Esophagus muscularis mucosa (tissue), 3 donors: Measurements from ENCODE around the gene MRTFA.

Experiments
- POLR2A ChIP-seq: fragments of 450-650 bp; IDR thresholded peaks from one replicate; pipeline ENCODE4 v1.6.1; 2017; ENCODE audit warnings: antibody characterized with exemption, moderate library complexity, mild to moderate bottlenecking, low read depth
- TF ChIP-seq, protein P1 (sequence below), 3 experiments: fragments of 200-600 bp in 2 of 3; fragments of 450-650 bp in 1 of 3; sonication (generic) in 2 of 3; IDR thresholded peaks; one replicate each; pipeline ENCODE4 v1.5.1; 2017 to 2019; ENCODE audit warnings: antibody characterized with exemption in 3 of 3, mild to moderate bottlenecking in 2 of 3, moderate library complexity in 1 of 3

DNA sequence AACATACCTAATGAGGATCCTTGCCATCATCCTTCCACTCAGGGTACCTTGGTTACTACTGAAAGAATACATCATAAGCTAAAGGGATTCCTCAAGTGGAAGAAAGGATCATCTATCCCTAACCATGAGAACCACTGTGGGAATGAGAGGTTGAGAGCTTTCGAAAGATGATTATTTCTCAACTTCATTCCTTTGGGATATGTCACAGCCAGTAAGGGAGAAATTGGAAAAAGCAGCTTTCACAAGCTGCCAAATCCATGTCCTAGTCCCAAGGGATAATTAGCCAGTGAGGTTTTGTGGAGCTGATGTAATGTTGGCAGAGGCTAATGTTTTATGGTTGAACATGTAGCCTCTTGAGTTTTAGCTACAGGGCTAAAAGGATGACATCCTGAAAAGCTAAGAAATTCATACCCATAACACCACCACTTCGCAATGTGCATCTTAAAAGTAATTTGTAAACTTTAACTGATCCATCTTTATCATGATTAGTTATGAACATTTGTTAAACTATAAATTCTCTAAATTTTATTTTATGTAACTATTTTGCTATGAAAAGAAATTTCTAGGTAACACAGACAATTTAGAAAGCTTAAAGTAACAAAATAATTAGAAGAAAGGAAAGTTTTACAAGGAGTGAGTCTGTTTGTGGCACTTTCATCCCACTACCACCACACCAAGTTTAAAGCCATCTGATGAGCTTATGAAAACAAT is 123.9 kb downstream of the MRTFA start:
- TF ChIP-seq, protein P1, sequence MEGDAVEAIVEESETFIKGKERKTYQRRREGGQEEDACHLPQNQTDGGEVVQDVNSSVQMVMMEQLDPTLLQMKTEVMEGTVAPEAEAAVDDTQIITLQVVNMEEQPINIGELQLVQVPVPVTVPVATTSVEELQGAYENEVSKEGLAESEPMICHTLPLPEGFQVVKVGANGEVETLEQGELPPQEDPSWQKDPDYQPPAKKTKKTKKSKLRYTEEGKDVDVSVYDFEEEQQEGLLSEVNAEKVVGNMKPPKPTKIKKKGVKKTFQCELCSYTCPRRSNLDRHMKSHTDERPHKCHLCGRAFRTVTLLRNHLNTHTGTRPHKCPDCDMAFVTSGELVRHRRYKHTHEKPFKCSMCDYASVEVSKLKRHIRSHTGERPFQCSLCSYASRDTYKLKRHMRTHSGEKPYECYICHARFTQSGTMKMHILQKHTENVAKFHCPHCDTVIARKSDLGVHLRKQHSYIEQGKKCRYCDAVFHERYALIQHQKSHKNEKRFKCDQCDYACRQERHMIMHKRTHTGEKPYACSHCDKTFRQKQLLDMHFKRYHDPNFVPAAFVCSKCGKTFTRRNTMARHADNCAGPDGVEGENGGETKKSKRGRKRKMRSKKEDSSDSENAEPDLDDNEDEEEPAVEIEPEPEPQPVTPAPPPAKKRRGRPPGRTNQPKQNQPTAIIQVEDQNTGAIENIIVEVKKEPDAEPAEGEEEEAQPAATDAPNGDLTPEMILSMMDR (IDR thresholded peaks at IDR 0.05), result no peak
- no peak for TF ChIP-seq POLR2A
